GM19239 (cell line): ENCODE data around the gene FIS1.
A peak's percentile ranks its signal among the peaks of the same experiment; 100 is the strongest.

ENCODE experiments used
- DNase-seq: peaks from one replicate; pipeline ENCODE4 v3.0.0; 2011; ENCODE audit warnings: low spot score; ENCODE audit not compliant: insufficient read length
- FAIRE-seq: peaks from 2 replicates; lab custom pipeline; 2011; peaks lifted over from hg19 to GRCh38; lab: Jason Lieb, UNC

Gene FIS1

GRCh38 chr7:101236292-101236835, 8.5 kb downstream of the FIS1 start:
- DNase-seq, result no peak

GRCh38 chr7:101235522-101235921, 9.4 kb downstream of the FIS1 start:
- DNase-seq, result no peak
- FAIRE-seq, result no peak

More at GRCh38 chr7:101236292-101236835, 8.5 kb downstream of the FIS1 start:
- no peak for FAIRE-seq

- no peak for FAIRE-seq
- DNase-seq, result no peak
Measured at GRCh38 chr7:101235050-101235449, 9.8 kb downstream of the FIS1 start.

GRCh38 chr7:101234636-101235035, 10.2 kb downstream of the FIS1 start:
- no peak for DNase-seq
- no peak for FAIRE-seq

GRCh38 chr7:101233907-101234547, 10.9 kb downstream of the FIS1 start:
- DNase-seq (no peak), FAIRE-seq (no peak)

- no peak for FAIRE-seq
- DNase-seq, result no peak
Measured at GRCh38 chr7:101232141-101232850, 12.6 kb downstream of the FIS1 start.

GRCh38 chr7:101231644-101232043, 13.2 kb downstream of the FIS1 start:
- FAIRE-seq (no peak), DNase-seq (no peak)

- FAIRE-seq (no peak), DNase-seq (no peak)
Measured at GRCh38 chr7:101226721-101227120, 18.2 kb downstream of the FIS1 start.

- DNase-seq (no peak), FAIRE-seq (no peak)
Measured at GRCh38 chr7:101225650-101226049, 19.2 kb downstream of the FIS1 start.

GRCh38 chr7:101223528-101223927, 21.4 kb downstream of the FIS1 start:
- no peak for FAIRE-seq
- no peak for DNase-seq

GRCh38 chr7:101222275-101222830, 22.5 kb downstream of the FIS1 start:
- FAIRE-seq (no peak), DNase-seq (no peak)

GRCh38 chr7:101220295-101220694, 24.6 kb downstream of the FIS1 start:
- FAIRE-seq (no peak), DNase-seq (no peak)

- FAIRE-seq (no peak), DNase-seq (no peak)
Measured at GRCh38 chr7:101218236-101219125, 26.4 kb downstream of the FIS1 start.

GRCh38 chr7:101217388-101218235, 27.3 kb downstream of the FIS1 start, which contains the start of the genes PLOD3 and ZNHIT1:
TSS of gene PLOD3 (minus strand) at chr7:101217581. CDS start at chr7:101217274, 307 bp downstream.
TSS of gene ZNHIT1 (plus strand) at chr7:101218165. CDS start at chr7:101218196, 31 bp downstream.
- FAIRE-seq, result peak; percentile 99

GRCh38 chr7:101216860-101217387, 28.0 kb downstream of the FIS1 start:
- FAIRE-seq (no peak), DNase-seq (peak; percentile 41)

More at GRCh38 chr7:101217388-101218235, 27.3 kb downstream of the FIS1 start, which contains the start of the genes PLOD3 and ZNHIT1:
- DNase-seq, result peak; percentile 97

GRCh38 chr7:101216001-101216859, 28.7 kb downstream of the FIS1 start:
- FAIRE-seq (no peak), DNase-seq (no peak)

- no peak for FAIRE-seq
Measured at GRCh38 chr7:101212014-101212413, 32.9 kb downstream of the FIS1 start.

GRCh38 chr7:101211501-101211900, 33.4 kb downstream of the FIS1 start:
- no peak for FAIRE-seq
- no peak for DNase-seq

More at GRCh38 chr7:101212014-101212413, 32.9 kb downstream of the FIS1 start:
- DNase-seq, result no peak
